ENCODE results near the gene HNRNPDL. TPM values are rescaled to one million over a fixed set of nuclear protein-coding genes. Genes with fewer than 3 reads are reported as not detected.

HNRNPDL gene
- total and polyA plus RNA-seq, 2 of the 13 experiments (the other 11 are each of a cell fraction or from before 2014, with no cell fraction given) = 167 to 414 TPM

DNA sequence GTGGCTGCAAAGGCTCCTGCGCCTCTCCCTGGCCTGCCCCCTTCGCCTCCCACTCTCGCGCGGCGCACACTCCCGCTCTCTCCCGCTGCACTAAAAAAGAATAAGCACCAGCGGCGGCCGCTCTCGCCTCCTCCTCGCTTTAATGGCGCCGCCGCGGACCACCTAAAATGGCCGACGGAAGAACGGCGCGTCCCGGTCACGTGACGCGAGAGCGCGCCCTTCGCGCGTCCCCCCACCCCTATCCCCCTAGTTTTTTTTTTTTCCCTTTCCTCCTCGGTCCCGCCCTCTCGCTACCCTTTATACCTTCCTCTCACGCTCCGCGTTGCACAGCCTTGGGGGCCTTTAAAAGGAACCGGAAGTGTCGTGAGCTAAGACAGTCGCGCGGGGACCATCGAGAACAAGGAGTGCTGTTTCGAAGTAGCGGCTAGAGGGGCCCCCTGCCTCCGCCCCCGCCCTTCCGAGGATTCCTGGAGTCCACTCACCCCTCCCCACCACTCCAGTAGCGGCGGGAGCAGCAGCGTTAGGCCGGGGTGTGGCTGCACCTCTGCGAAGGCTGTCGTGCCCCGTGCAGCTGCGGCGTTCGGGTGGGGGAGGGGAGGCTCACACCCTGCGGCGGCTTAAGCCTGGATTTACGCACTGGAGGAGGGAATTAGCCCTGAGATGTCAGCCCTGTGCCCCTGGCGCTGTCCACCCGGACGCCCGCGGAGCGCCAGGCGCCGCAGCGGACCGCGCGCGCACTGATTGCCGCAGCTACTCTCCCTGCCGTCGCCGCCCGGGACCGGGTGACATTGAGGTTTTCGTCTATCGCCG lies 56.2 kb downstream of the HNRNPDL start, which contains the start of gene HNRNPD (continued):
- TF ChIP-seq, protein P1, sequence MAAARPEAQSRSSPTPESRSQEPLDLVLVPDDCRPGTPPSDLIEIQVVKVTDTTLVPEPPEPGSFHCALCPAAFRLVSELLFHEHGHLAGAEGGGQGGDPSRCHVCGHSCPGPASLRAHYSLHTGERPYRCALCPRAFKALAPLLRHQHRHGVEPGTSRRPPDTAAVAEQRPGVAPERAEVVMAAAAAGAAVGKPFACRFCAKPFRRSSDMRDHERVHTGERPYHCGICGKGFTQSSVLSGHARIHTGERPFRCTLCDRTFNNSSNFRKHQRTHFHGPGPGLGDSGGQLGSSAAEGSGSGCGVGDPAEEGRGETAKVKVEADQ (CRISPR knock-in tag; IDR thresholded peaks at IDR 0.05; ENCODE audit: borderline replicate concordance) = peak; percentile 81
- TF ChIP-seq GPN1 (CRISPR knock-in tag; IDR thresholded peaks at IDR 0.05; ENCODE audit: borderline replicate concordance) (0 out of 2 replicates have a peak, but pooled peaks have one; percentile 32), ZNF460 (CRISPR knock-in tag; IDR thresholded peaks at IDR 0.05; ENCODE audit: borderline replicate concordance) (no peak), ZNF772 (CRISPR knock-in tag; IDR thresholded peaks at IDR 0.05) (peak; percentile 96), ELF3 (CRISPR knock-in tag; IDR thresholded peaks at IDR 0.05) (no peak; the same call in none of the 2 replicates), ZNF891 (CRISPR knock-in tag; IDR thresholded peaks at IDR 0.05) (peak; percentile 44; the same call in 1 of the 2 replicates), ZNF614 (CRISPR knock-in tag; IDR thresholded peaks at IDR 0.05; ENCODE audit: borderline replicate concordance) (peak; percentile 92; the same call in 1 of the 2 replicates), NBN (conservative IDR thresholded peaks at IDR 0.05) (no peak), CEBPB (IDR thresholded peaks at IDR 0.05; ENCODE audit: borderline replicate concordance, low read depth, low read length) (no peak), ZFP37 (CRISPR knock-in tag; IDR thresholded peaks at IDR 0.05; ENCODE audit: borderline replicate concordance) (peak; percentile 7; the same call in 1 of the 2 replicates), SRSF1 (optimal IDR thresholded peaks at IDR 0.05; ENCODE audit: low read depth, low read length) (peak; percentile 75), HOXD1 (CRISPR knock-in tag; IDR thresholded peaks at IDR 0.05) (peak; percentile 82), ZSCAN29 (CRISPR knock-in tag; conservative IDR thresholded peaks at IDR 0.05) (0 out of 2 replicates have a peak, but pooled peaks have one; percentile 48), ZFX (CRISPR knock-in tag; IDR thresholded peaks at IDR 0.05; ENCODE audit: low read depth) (peak; percentile 89), PHB2 (IDR thresholded peaks at IDR 0.05; ENCODE audit: partially characterized antibody) (no peak), NFKB2 (CRISPR knock-in tag; IDR thresholded peaks at IDR 0.05; ENCODE audit: borderline replicate concordance) (peak; percentile 82; the same call in 1 of the 2 replicates), RELA (CRISPR knock-in tag; IDR thresholded peaks at IDR 0.05) (0 out of 2 replicates have a peak, but pooled peaks have one; percentile 48)
- TF ChIP-seq, protein P2, sequence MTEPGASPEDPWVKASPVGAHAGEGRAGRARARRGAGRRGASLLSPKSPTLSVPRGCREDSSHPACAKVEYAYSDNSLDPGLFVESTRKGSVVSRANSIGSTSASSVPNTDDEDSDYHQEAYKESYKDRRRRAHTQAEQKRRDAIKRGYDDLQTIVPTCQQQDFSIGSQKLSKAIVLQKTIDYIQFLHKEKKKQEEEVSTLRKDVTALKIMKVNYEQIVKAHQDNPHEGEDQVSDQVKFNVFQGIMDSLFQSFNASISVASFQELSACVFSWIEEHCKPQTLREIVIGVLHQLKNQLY (CRISPR knock-in tag; IDR thresholded peaks at IDR 0.05) = peak; percentile 50; the same call in 1 of the 2 replicates
- TF ChIP-seq, protein P3, sequence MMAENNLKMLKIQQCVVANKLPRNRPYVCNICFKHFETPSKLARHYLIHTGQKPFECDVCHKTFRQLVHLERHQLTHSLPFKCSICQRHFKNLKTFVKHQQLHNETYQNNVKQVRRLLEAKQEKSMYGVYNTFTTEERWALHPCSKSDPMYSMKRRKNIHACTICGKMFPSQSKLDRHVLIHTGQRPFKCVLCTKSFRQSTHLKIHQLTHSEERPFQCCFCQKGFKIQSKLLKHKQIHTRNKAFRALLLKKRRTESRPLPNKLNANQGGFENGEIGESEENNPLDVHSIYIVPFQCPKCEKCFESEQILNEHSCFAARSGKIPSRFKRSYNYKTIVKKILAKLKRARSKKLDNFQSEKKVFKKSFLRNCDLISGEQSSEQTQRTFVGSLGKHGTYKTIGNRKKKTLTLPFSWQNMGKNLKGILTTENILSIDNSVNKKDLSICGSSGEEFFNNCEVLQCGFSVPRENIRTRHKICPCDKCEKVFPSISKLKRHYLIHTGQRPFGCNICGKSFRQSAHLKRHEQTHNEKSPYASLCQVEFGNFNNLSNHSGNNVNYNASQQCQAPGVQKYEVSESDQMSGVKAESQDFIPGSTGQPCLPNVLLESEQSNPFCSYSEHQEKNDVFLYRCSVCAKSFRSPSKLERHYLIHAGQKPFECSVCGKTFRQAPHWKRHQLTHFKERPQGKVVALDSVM (CRISPR knock-in tag; IDR thresholded peaks at IDR 0.05) = peak; percentile 73
- TF ChIP-seq, protein P4, sequence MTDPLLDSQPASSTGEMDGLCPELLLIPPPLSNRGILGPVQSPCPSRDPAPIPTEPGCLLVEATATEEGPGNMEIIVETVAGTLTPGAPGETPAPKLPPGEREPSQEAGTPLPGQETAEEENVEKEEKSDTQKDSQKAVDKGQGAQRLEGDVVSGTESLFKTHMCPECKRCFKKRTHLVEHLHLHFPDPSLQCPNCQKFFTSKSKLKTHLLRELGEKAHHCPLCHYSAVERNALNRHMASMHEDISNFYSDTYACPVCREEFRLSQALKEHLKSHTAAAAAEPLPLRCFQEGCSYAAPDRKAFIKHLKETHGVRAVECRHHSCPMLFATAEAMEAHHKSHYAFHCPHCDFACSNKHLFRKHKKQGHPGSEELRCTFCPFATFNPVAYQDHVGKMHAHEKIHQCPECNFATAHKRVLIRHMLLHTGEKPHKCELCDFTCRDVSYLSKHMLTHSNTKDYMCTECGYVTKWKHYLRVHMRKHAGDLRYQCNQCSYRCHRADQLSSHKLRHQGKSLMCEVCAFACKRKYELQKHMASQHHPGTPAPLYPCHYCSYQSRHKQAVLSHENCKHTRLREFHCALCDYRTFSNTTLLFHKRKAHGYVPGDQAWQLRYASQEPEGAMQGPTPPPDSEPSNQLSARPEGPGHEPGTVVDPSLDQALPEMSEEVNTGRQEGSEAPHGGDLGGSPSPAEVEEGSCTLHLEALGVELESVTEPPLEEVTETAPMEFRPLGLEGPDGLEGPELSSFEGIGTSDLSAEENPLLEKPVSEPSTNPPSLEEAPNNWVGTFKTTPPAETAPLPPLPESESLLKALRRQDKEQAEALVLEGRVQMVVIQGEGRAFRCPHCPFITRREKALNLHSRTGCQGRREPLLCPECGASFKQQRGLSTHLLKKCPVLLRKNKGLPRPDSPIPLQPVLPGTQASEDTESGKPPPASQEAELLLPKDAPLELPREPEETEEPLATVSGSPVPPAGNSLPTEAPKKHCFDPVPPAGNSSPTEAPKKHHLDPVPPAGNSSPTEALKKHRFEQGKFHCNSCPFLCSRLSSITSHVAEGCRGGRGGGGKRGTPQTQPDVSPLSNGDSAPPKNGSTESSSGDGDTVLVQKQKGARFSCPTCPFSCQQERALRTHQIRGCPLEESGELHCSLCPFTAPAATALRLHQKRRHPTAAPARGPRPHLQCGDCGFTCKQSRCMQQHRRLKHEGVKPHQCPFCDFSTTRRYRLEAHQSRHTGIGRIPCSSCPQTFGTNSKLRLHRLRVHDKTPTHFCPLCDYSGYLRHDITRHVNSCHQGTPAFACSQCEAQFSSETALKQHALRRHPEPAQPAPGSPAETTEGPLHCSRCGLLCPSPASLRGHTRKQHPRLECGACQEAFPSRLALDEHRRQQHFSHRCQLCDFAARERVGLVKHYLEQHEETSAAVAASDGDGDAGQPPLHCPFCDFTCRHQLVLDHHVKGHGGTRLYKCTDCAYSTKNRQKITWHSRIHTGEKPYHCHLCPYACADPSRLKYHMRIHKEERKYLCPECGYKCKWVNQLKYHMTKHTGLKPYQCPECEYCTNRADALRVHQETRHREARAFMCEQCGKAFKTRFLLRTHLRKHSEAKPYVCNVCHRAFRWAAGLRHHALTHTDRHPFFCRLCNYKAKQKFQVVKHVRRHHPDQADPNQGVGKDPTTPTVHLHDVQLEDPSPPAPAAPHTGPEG (CRISPR knock-in tag; IDR thresholded peaks at IDR 0.05) = peak; percentile 68; the same call in 1 of the 2 replicates
